Astrocyte (in vitro differentiated cells and primary cell): ENCODE measurements around the gene CHMP4B. TPM values are rescaled to one million over a fixed set of nuclear protein-coding genes. Genes with fewer than 3 reads are reported as not detected.

Experiments used
- DNase-seq: peaks from one replicate; pipeline ENCODE4 v3.0.0-alpha.2; 2010; ENCODE audit warnings: low read depth
- FAIRE-seq: peaks from 2 replicates; lab custom pipeline; 2011; peaks lifted over from hg19 to GRCh38; lab: Jason Lieb, UNC
- H2AFZ ChIP-seq: 2 replicates; pipeline ENCODE4 v1.6.0; 2012; ENCODE audit warnings: low read depth, low read length, inconsistent platforms
- H3K27ac ChIP-seq: 2 replicates; pipeline ENCODE4 v1.5.1; 2011; ENCODE audit warnings: low read depth, low read length, inconsistent platforms
- H3K27me3 ChIP-seq: 2 replicates; pipeline ENCODE4 v1.6.0; 2011; ENCODE audit warnings: low read length, inconsistent platforms; ENCODE audit not compliant: insufficient read depth
- H3K36me3 ChIP-seq: 2 replicates; pipeline ENCODE4 v1.5.1; 2011; ENCODE audit warnings: low read length, inconsistent platforms; ENCODE audit not compliant: insufficient read depth
- H3K4me1 ChIP-seq: 2 replicates; pipeline ENCODE4 v1.5.1; 2011; ENCODE audit warnings: low read length, inconsistent platforms; ENCODE audit not compliant: insufficient read depth
- H3K4me2 ChIP-seq: 2 replicates; pipeline ENCODE4 v1.6.0; 2012; ENCODE audit warnings: low read length, inconsistent platforms
- H3K4me3 ChIP-seq: 2 replicates; pipeline ENCODE4 v1.5.1; 2011; ENCODE audit warnings: low read depth, mild to moderate bottlenecking, low read length, inconsistent platforms; ENCODE audit not compliant: insufficient read depth
- H3K79me2 ChIP-seq: 2 replicates; pipeline ENCODE4 v1.6.0; 2012; ENCODE audit warnings: mild to moderate bottlenecking, low read length, inconsistent platforms; ENCODE audit not compliant: insufficient read depth
- H3K9ac ChIP-seq: 2 replicates; pipeline ENCODE4 v1.6.0; 2012; ENCODE audit warnings: mild to moderate bottlenecking, low read length, inconsistent platforms
- H3K9me3 ChIP-seq: 2 replicates; pipeline ENCODE4 v1.5.1; 2012; ENCODE audit warnings: low read depth, mild to moderate bottlenecking, low read length, inconsistent platforms; ENCODE audit not compliant: insufficient read depth
- H4K20me1 ChIP-seq: 2 replicates; pipeline ENCODE4 v1.6.0; 2012; ENCODE audit warnings: low read length, inconsistent platforms; ENCODE audit not compliant: insufficient read depth
- H3K27ac Mint-ChIP-seq: one replicate; pipeline ENCODE4 v1.8.0; 2021; ENCODE audit warnings: mild to moderate bottlenecking, mixed read lengths; ENCODE audit not compliant: unreplicated experiment
- H3K27me3 Mint-ChIP-seq: one replicate; pipeline ENCODE4 v1.8.0; 2021; ENCODE audit warnings: low read depth, mixed read lengths; ENCODE audit not compliant: unreplicated experiment
- H3K36me3 Mint-ChIP-seq: one replicate; pipeline ENCODE4 v1.8.0; 2021; ENCODE audit warnings: low read depth, mixed read lengths; ENCODE audit not compliant: unreplicated experiment
- H3K4me1 Mint-ChIP-seq: one replicate; pipeline ENCODE4 v1.8.0; 2021; ENCODE audit warnings: low read depth, mixed read lengths; ENCODE audit not compliant: unreplicated experiment
- H3K4me3 Mint-ChIP-seq: one replicate; pipeline ENCODE4 v1.8.0; 2021; ENCODE audit warnings: mild to moderate bottlenecking, moderate library complexity, mixed read lengths; ENCODE audit not compliant: unreplicated experiment
- H3K9me3 Mint-ChIP-seq: one replicate; pipeline ENCODE4 v1.8.0; 2021; ENCODE audit warnings: mild to moderate bottlenecking, mixed read lengths; ENCODE audit not compliant: unreplicated experiment
- CTCF ChIP-seq: IDR thresholded peaks from 2 replicates; pipeline ENCODE4 v1.5.1; 2011; ENCODE audit warnings: low read depth, mild to moderate bottlenecking, inconsistent platforms, low read length, moderate library complexity; ENCODE audit not compliant: insufficient read depth
- EZH2 ChIP-seq: IDR thresholded peaks from 2 replicates; pipeline ENCODE4 v1.6.1; 2012; ENCODE audit warnings: mild to moderate bottlenecking, low read length, inconsistent platforms; ENCODE audit not compliant: insufficient read depth
- total RNA-seq: library from RNA; stranded (reverse); gene quantifications from 2 replicates; pipeline ENCODE4 v1.2.1, GENCODE V29; 2021

CHMP4B gene
- total RNA-seq, 1 donor from 2014 or later = 90.6 TPM

GRCh38 chr20:33796907-33797544 lies 14.1 kb upstream of the CHMP4B start:
- H4K20me1 ChIP-seq = no peaks in the 10 kb centered on the region
- H3K27ac Mint-ChIP-seq = no peak overlapping the region
- no peak overlapping the region for H3K9ac ChIP-seq
- no peaks in the 10 kb centered on the region for H3K36me3 ChIP-seq
- peaks cover 4% of the 10 kb centered on the region for H3K4me1 ChIP-seq
- DNase-seq (no peak), FAIRE-seq (no peak)
- H3K36me3 Mint-ChIP-seq = peaks cover 2% of the 10 kb centered on the region
- no peaks in the 10 kb centered on the region for H3K27me3 ChIP-seq
- TF ChIP-seq EZH2 = no peak
- no peak for TF ChIP-seq CTCF
- no peak overlapping the region for H3K27ac ChIP-seq
- H3K9me3 Mint-ChIP-seq = peaks cover 1% of the 10 kb centered on the region
- H3K4me2 ChIP-seq = no peak overlapping the region
- H2AFZ ChIP-seq = no peak overlapping the region
- no peaks in the 10 kb centered on the region for H3K79me2 ChIP-seq
- H3K27me3 Mint-ChIP-seq = no peaks in the 10 kb centered on the region
- no peak overlapping the region for H3K4me3 ChIP-seq
- no peak overlapping the region for H3K4me3 Mint-ChIP-seq
- H3K4me1 Mint-ChIP-seq = peaks cover 6% of the 10 kb centered on the region
- H3K9me3 ChIP-seq = no peaks in the 10 kb centered on the region

GRCh38 chr20:33798444-33798843 lies 12.7 kb upstream of the CHMP4B start:
- H3K9ac ChIP-seq = no peak overlapping the region
- DNase-seq = no peak
- no peak for TF ChIP-seq EZH2
- no peak overlapping the region for H3K27ac Mint-ChIP-seq
- no peaks in the 10 kb centered on the region for H3K36me3 Mint-ChIP-seq
- H2AFZ ChIP-seq = no peak overlapping the region
- no peak overlapping the region for H3K4me2 ChIP-seq
- H3K4me3 Mint-ChIP-seq = no peak overlapping the region
- peaks cover 1% of the 10 kb centered on the region for H3K9me3 Mint-ChIP-seq
- no peaks in the 10 kb centered on the region for H3K27me3 Mint-ChIP-seq
- H3K36me3 ChIP-seq = no peaks in the 10 kb centered on the region
- peaks cover 3% of the 10 kb centered on the region for H3K4me1 Mint-ChIP-seq
- H3K4me3 ChIP-seq = no peak overlapping the region
- no peaks in the 10 kb centered on the region for H3K27me3 ChIP-seq
- no peaks in the 10 kb centered on the region for H4K20me1 ChIP-seq
- H3K27ac ChIP-seq = no peak overlapping the region
- peaks cover 3% of the 10 kb centered on the region for H3K4me1 ChIP-seq
- no peaks in the 10 kb centered on the region for H3K9me3 ChIP-seq
- H3K79me2 ChIP-seq = no peaks in the 10 kb centered on the region
- no peak for FAIRE-seq

GRCh38 chr20:33803921-33804337 lies 7.2 kb upstream of the CHMP4B start:
- Mint-ChIP-seq H3K36me3 (no peaks in the 10 kb centered on the region), H3K27me3 (no peaks in the 10 kb centered on the region), H3K4me1 (peaks cover 7% of the 10 kb centered on the region), H3K4me3 (no peak overlapping the region), H3K27ac (peak overlapping the region; percentile 47), H3K9me3 (peaks cover 1% of the 10 kb centered on the region)
- Histone ChIP-seq H3K4me2 (peak overlapping the region; percentile 35), H3K9me3 (no peaks in the 10 kb centered on the region), H3K79me2 (no peaks in the 10 kb centered on the region), H3K4me3 (no peak overlapping the region), H4K20me1 (no peaks in the 10 kb centered on the region), H3K27me3 (no peaks in the 10 kb centered on the region), H2AFZ (peak overlapping the region; percentile 41), H3K9ac (peak overlapping the region; percentile 19), H3K27ac (peak overlapping the region; percentile 64), H3K4me1 (peaks cover 17% of the 10 kb centered on the region), H3K36me3 (no peaks in the 10 kb centered on the region)
- TF ChIP-seq EZH2 (no peak), CTCF (no peak)
- FAIRE-seq = peak; percentile 94
- peak; percentile 77 for DNase-seq
